Activated CD8-positive, alpha-beta memory T cell treated with anti-CD3 and anti-CD28 coated beads for 4 hours (primary cell): ENCODE measurements around the gene TAS2R41.
"Not testable (repeated sequence)": the region's sequence is repeated elsewhere in the genome, so short reads cannot be mapped to it uniquely, and the experiment has no call there.

ENCODE experiments used
- DNase-seq, 2 donors: peaks; one replicate each; pipeline ENCODE4 v3.0.0-alpha.2; 2020; ENCODE audit warnings: low read depth in 2 of 2

The TAS2R41 gene

DNA sequence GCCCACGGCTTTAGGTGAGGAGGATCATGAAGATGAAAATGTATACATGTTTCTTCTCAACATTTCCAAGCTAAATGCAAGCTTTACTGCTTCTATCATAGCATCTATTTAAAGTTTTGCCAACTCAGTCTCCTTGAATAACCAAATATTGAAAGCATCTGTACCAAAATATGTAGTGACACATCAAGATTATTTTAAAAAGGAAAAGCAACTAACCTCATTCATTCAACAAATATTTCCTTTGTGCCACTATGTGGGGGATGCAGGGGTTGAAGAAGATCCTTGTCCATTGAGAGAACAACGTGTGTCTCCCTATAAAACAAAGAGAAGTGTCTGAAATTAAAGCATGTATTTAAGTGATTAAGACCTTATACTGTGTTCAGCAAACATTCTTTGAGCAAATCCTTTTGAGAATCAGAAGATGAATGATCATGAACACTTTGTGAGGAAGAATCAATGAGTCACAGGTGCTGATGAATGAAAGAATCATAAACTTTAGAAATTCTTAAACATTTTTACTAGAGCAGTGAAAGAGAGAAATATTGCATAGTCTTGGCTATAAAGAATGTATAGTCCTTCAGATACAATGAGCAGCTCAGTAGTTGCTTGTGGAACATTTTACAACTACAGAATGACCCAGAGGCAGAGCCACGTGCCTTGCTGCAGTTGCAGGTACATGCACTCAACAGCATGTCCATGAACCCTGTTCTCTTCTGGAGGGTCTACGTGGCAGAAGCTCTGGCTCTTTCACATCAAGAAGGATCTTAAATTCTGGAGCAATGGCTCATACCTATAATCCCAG is 20.5 kb upstream of the TAS2R41 start:
- DNase-seq, result no peak

DNA sequence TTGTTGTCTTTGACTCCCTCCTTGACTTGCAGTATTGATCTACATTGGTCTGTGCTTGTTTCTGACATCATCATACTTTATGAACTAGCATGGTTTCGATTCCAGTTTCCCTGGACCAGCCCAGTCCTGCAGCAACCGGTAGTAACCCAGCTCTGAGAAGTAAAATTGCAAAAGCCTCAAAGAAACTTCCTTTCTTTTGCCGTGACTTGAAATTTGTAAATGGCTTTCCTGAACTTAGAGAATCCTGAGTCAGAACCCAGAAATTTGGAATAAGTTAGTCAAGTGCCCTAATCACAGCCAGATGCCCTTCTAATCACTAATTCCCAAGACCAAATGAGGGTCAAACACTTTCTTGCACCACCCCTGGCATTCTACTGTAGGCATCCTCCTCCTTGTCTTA is 19.4 kb upstream of the TAS2R41 start:
- DNase-seq, result no peak

DNA sequence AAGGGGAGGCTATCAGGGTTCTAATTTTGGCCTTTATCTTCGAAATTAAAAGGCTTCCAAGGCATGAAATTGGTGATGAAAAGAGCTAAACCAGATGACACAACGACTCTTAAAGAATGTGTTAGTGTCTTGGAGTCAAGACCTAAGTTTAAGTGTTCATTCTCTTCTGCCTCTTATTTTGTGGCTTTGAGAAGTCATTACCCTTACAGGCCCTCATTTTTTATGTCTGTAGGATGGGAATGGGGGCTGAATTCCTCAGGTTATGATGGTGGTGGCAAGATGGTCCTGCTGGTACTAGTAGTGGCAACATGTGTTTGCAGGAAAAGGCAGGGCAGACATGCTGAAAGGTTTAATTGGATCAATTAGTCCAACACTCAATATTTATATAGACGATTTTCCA is 19.0 kb upstream of the TAS2R41 start:
- no peak for DNase-seq

DNA sequence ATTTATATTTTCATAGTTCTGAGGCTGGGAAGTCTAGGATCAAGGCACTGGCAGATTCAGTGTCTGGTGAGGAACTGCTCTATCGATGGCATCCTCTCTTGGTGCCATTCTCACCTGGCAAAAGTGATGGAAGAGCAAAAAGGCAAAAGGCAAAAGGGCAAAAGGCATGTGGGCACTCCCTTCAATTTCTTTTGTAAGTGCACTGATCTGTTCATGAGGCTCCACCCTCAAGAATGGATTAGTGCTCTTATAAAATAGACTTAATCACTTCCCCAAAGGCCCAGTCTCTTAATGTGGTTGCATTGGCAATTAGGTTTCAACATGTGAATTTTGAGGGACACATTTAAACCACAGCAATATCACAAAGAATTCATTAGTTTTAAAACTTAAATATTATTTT is 18.3 kb upstream of the TAS2R41 start:
- no peak for DNase-seq

DNA sequence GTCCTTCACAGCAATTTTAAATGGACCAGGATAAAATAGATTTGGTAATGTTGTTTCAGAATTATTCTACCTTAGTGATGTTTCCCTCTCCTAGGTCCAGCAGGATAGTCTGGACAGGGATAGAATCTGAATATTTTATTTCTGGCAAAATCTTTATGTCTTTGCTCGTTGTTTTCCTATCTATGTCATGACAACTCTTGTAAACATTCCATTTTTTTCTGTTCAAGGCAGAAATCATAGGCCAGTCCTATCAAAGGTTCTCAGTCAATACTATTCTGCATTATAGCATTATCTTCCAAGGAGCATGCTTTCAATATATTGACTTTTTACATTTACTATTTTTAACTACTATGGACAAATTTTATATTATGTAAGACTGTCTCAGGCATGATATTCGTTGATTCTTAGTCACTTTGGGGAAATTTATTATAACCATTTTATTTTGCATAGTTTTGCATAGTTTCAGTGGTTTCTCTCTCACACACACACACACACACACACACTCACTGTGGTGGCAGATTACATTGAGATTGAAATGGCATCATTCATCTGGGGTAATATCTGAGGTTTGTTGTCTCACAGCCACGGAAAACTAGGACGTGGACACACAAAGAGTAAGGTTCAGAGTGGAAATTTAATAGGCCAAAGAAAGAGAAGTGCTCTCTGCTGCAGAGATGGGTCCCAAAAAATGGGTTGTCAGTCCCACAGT is 17.2 kb upstream of the TAS2R41 start:
- no peak for DNase-seq

DNA sequence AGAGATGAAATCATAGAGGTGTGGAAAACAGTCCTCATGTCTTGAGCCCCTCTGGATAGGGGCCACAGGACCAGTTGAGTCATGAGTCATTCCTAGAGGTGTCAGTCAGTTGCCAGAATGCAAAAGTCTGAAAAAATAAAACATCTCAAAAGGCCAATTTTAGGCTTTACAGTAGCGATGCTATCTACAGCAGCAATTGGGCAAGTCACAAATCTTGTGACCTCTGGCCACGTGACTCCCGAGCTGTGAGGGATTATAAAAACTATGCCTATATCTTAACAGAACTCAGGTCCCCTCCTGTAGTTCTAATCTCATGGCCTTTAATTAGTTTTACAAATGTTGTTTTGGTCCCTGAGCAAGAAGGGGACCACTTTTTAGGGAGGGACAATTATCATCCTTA is 15.6 kb upstream of the TAS2R41 start:
- DNase-seq, result no peak

DNA sequence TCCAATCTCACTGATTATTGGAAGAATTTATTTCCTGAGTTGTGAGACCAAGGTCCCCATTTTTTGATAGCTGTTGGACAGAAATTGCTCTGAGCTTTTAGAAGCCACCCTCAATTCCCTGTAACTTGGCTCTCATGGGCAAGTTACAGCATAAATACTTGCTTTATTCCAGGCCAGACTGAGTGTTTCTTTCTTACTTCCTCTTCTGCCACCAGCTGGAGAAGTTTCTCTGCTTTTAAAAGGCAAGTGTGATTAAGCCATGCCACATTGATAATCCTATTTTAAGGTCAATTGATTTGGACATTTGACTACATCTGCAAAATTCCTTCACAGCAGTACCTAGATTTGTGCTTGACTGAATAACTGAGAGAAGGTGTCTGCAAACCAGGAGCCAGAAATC is 14.1 kb upstream of the TAS2R41 start:
- no peak for DNase-seq

DNA sequence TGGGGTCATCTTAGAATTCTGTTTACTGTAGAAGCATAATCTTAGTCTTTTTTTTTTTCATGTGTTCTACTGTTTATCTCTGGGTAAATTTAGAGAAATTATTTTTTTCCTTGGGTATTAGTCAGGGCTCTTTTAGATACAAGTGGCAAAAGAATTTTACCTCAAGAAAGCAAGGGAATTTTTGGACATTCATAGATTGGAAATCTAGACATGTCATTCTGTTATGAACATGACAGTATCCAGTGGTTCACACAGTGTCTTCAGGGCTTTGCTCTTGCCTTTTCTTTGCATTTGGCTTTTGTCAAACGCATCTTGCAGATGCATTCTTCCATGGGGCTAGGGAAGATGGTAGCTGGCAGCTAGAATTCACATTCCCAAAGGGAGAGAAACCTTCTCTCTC is 13.7 kb upstream of the TAS2R41 start:
- no peak for DNase-seq

DNA sequence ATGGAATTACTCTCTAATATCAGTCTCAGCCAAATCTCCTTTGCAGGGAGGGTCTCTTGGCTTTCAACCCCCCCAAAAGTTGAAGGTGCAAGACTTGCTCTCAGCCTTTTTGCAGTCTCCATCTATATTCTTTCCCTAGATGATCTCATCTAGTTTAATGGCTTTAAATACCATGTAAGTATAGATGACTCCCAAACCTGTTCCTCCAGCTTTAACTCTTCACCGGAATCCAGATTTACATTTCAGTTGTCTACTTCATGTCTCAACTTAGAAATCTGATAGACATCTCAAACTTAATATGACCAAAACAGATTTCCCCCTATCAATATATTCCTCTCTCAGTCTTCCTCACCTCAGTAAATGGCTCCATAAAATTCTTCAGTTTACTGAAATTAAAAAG is 9.9 kb upstream of the TAS2R41 start:
- DNase-seq, result no peak

DNA sequence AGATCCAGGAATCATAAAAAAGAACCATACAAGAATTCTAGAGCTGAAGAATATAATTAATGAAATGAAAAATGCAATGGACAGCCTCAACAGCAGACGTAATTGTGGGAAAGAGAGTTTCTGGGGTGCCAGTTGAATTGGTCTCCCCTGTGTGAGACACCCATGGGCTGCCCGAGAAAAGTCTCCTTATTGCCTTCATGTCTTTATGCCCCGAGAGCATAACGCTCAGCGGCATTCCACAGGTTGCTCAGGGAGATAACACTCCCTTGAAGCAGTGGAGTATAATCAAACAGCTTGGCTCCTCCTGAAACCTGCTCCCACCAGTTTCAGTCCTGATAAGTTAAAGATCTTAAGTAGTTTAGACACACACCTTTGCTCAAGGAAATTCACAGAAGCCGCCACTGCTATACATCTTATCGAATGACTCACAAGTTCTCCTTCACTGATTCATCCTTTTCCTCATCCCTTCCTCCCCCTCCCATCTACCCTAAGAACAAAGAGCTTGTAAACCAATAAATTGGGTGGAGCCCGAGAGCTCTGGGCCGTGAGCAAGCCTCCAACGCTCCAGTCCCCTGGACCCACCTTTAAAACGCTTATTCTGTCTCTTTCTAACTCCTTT is 5.5 kb upstream of the TAS2R41 start:
- DNase-seq, result not testable (repeated sequence)

DNA sequence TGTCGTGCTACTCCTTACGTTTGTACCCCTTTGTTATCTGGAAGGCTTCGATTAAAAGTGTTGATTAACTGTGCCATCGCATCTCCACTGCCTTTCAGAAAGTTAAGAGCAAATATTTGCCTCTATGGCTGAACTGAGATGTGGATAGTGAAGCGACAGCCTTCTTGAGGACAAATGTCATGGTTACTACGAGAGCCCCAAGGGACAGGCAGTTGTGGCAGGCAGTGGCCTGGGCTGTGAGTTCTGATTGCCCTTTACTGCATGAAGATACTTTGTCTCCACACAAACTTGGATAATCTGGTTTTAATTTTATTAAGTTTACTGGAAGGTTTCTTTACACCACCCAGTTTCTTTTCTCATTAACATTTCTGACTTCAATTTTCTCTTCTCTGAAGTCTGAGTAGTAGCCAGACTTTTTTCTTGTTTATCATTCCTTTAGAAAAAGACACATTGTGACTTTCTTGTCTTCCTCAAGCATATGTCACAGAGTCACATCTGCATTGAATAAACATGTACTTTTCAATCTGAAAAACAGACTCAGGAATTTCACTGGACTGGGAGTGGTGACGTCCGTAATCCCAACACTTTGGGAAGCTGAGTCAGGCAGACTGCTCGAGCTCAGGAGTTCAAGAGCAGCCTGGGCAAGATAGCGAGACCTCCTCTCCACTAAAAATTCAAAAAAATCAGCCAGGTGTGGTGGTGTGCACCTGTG is 1.5 kb downstream of the TAS2R41 start:
- DNase-seq, result no peak

DNA sequence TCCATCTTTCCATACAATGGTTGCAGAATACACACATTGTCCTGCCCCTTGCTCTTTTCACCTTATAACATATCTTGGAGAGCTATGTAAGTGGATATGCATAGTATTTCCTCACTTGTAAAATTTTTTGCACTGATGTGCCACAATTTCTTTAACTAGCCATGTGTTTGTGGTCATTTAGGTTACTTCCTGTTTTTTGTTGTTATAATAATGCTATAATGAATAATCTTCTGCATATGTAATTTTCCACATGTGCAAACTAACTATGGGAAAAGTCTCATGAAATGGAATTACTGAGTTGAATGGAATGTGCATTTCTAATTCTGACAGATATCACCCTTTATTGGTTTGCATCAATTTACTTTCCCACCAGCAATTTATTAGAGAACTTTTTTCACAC is 2.8 kb downstream of the TAS2R41 start:
- no peak for DNase-seq

DNA sequence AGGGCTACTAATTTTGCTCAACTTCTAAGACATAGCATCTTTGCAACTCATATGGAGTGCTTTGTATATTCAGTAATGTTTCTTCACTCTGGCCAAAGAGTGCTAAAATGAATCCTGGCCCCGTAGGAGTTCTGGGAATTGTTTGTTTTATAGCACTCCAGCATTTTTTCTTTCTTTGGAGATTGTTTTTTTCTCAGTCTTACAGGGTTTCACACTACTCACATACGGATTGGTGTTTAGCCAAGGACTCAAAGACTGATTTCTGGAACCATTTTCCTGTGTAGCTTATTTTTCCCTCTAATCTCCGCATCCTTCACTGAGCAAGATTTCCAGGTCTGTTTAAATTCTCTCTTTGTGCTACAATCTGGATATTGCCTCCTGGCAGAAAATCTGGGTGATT is 6.4 kb downstream of the TAS2R41 start:
- no peak for DNase-seq

DNA sequence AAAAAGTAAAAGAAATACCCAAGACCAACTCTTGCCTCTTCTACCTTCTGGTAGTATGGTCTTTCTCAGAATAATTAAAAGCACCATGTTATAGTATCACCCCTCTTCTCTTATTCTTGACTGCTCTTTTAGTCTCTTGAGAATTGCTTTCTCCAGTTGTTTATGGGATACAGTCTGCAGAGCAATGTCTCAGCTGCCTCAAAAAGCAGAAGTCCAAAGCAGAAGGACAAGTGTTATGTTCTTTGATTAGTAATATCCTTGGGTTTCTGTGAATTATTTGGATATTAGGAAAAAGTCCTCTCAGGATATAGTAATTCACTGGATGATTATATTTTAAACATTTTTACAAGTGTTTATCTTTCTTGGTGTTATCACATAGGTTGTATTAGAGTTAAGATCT is 7.4 kb downstream of the TAS2R41 start:
- no peak for DNase-seq

DNA sequence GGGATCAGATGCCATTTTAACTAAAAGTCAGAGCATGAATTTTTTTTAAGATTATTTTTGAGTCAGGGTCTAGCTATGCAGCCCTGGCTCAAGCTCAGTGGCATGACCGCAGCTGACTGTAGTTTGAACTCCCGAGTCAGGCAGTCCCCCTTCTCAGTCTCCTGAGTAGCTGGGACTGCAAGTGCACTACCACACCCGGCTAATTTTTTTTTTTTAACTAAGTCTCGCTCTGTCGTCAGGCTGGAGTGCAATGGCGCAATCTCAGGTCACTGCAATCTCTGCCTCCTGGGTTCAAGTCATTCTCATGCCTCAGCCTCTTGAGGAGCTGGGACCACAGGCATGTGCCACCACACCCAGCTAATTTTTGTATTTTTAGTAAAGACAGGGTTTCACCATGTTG is 7.8 kb downstream of the TAS2R41 start:
- no peak for DNase-seq

DNA sequence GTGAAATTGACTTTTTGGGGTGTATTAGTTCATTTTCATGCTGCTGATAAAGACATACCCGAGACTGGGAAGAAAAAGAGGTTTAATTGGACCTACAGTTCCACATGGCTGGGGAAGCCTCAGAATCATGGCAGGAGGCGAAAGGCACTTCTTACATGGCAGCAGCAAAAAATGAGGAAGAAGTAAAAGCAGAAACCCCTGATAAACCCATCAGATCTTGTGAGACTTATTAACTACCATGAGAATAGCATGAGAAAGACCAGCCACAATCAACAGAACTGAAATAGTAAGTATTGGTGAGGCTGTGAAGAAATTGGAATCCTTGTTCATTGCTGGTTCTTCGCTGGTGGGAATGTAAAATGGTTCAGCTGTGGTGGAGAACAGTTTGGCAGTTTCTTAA is 8.6 kb downstream of the TAS2R41 start:
- DNase-seq, result not testable (repeated sequence)

DNA sequence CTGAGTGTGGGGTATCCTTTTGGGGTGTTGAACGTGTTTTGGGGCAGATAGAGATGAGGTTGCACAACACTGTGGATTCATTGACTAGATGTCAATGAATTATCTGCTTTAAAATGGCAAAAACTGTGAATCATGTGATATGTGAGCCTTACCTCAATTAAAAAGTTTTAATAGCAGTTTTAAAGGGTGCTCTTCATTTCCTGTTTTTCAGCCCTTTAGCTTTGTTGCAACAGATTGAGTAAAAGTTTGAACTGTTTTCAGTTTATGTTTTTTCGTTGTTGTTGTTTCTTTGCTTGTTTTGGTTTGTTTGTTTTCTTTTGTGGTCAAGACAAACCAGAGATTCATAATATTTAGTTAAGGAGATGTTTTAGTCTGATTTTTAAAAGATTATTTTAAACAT is 9.4 kb downstream of the TAS2R41 start:
- no peak for DNase-seq

DNA sequence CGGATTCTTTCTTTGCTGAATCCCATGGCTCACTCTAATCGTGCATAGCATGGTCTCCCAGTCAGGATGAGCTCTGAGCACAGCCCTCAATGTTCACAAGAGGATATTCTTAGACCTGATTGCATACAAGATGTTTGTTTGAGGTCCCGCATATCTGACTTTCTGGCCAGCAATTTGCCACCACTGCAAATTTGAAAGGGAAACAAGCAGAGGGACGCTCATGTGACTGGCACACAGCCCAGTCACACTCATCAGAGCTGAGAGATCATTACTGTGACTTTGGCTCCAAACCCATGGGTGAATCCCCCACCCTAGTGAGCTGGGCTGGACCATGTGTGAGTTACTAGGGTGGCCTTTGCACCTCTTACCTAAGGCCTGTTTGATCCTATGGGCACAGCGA is 9.9 kb downstream of the TAS2R41 start:
- DNase-seq, result no peak

DNA sequence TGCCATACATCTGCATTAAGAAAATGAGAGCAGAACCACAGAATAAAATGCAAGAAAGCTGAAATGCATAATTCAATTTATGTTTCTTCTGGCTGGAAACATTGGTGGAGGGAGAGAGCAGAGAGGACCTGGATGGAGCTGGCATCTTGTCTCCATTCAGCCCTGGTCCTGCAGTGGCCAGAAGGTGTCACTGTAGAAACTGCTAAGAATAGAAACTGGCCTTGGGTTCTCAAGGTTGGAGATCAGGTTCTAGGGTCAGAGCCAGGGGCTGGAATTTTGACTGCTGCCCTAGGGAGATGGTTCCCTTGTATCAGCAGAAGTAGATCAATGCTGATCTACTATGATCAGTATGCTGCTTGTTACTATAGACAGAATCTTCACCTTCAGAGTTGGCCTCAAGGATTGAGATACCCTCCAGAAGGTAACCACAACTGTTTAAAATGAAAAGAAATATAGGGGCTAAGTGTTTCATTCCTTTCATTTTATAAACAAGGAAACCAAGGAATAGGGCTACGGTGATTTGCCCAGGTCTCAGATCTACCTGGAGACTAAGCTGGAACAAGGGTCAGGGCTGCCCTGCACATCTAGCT is 13.1 kb downstream of the TAS2R41 start:
- DNase-seq, result no peak

DNA sequence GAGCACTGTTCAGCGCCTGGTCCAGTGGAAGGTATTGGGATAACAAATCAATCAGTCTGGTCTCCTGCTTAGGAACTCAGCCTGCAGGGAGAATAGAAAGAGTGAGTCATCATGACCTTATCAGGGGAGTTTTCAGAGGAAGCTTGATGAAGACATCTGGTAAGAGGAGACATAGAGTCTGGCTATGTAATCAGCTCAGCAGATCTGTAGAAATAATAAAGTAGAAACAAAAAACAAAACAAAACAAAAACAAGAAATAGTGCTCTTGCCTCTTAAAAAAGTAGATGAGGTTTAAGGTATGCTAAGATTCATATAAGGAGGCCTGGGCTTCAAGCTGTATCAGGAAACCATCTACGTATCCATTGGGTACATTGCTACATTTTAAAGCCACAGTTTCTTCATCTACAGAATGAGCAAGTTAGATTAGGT is 14.4 kb downstream of the TAS2R41 start:
- no peak for DNase-seq

DNA sequence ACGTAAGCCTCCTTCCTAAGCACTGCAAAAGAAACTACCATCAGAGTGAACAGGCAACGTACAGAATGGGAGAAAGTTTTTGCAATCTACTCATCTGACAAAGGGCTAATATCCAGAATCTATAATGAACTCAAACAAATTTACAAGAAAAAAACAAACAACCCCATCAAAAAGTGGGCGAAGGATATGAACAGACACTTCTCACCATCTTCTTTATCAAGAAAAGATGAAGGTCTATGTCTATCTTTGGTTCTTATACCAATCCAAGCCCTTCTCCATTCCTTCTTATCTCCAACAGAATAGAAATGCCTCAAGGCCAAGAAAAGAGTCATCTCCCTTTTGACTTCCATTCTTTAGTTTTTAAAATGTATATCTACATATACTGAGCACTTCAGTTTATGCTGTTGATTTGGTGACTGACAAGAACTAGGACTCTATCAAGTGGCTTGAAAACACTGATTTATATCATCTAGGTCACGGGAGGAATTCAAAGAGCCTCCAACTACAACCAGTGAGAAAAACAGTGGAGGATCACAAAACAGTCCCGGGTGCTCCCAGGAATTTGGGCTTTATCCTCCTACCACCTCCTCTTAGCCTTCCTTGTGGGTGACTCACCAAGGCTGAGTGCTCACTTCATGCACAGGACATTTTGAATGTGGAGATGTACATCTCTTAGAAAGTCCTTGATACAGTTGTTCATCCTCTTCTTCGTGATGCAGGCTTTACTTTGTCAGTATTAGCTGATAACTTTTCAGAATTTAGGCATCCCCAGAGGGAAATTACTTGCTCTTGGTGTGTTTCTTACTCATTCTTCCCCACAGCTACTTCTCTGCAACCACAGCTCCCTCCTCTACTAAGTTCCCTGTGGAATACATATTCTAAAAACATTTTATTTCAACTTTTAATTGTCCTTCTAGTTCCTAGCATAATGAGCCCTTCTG is 15.4 kb downstream of the TAS2R41 start:
- no peak for DNase-seq
